GM19455 (cell line): Measurements from ENCODE around the gene ZNF579.
"Not testable (repeated sequence)": the region's sequence is repeated elsewhere in the genome, so short reads cannot be mapped to it uniquely, and the experiment has no call there.

ENCODE experiments used
- ATAC-seq: cut with Tn5 transposase; IDR thresholded peaks from one replicate; pipeline ENCODE4 v1.9.1; 2021; ENCODE audit not compliant: unreplicated experiment

The ZNF579 gene

GRCh38 chr19:55573929-55574328, 6.7 kb downstream of the ZNF579 start:
- not testable (repeated sequence) for ATAC-seq

- ATAC-seq = not testable (repeated sequence)
Measured at GRCh38 chr19:55569477-55569876, 11.2 kb downstream of the ZNF579 start.

GRCh38 chr19:55567708-55568328, 12.8 kb downstream of the ZNF579 start:
- ATAC-seq = no peak

GRCh38 chr19:55566823-55567222, 13.8 kb downstream of the ZNF579 start:
- no peak for ATAC-seq

- no peak for ATAC-seq
Measured at GRCh38 chr19:55563261-55563690, 17.4 kb downstream of the ZNF579 start.

GRCh38 chr19:55559684-55560083, 21.0 kb downstream of the ZNF579 start:
- no peak for ATAC-seq

- no peak for ATAC-seq
Measured at GRCh38 chr19:55554741-55555152, 25.9 kb downstream of the ZNF579 start.

- no peak for ATAC-seq
Measured at GRCh38 chr19:55554302-55554701, 26.3 kb downstream of the ZNF579 start.

- no peak for ATAC-seq
Measured at GRCh38 chr19:55553217-55554182, 27.1 kb downstream of the ZNF579 start.

GRCh38 chr19:55552620-55553019, 28.0 kb downstream of the ZNF579 start:
- ATAC-seq = no peak

- no peak for ATAC-seq
Measured at GRCh38 chr19:55552206-55552605, 28.4 kb downstream of the ZNF579 start.

- ATAC-seq = no peak
Measured at GRCh38 chr19:55550321-55550650, 30.4 kb downstream of the ZNF579 start.

- ATAC-seq = no peak
Measured at GRCh38 chr19:55549500-55550320, 30.9 kb downstream of the ZNF579 start.

GRCh38 chr19:55546822-55547614, 33.6 kb downstream of the ZNF579 start:
- no peak for ATAC-seq

GRCh38 chr19:55546011-55546410, 34.6 kb downstream of the ZNF579 start:
- no peak for ATAC-seq

- ATAC-seq = no peak
Measured at GRCh38 chr19:55545443-55545842, 35.2 kb downstream of the ZNF579 start, which contains the start of gene SBK3. Gene SBK3 (minus strand): TSS chr19:55545543. CDS start chr19:55545543, 0 bp downstream.

GRCh38 chr19:55544776-55545439, 35.7 kb downstream of the ZNF579 start:
- ATAC-seq = no peak

- ATAC-seq = no peak
Measured at GRCh38 chr19:55544014-55544413, 36.6 kb downstream of the ZNF579 start.

- ATAC-seq = no peak
Measured at GRCh38 chr19:55543567-55543966, 37.1 kb downstream of the ZNF579 start.

- no peak for ATAC-seq
Measured at GRCh38 chr19:55542292-55542855, 38.3 kb downstream of the ZNF579 start.
